ENCODE measurements around the gene ADTRP. TPM values are rescaled to one million over a fixed set of nuclear protein-coding genes. Genes with fewer than 3 reads are reported as not detected.

ADTRP gene
- total RNA-seq, 3 donors from 2014 or later (not counting 1 experiment from before 2014, with no cell fraction given), result 1.1 to 1.5 TPM; not detected in 1

- WGBS (ENCODE audit: insufficient coverage), result 94% methylated on average over 3 of the region's 3 CpGs
- no peak overlapping the region for H3K4me3 ChIP-seq (ENCODE audit: low read length)
- intact Hi-C loops (cut with micrococcal nuclease), result no loop called here
- Mint-ChIP-seq H3K9me3 (no peaks in the 10 kb centered on the region), H3K4me1 (peaks cover 0 to 3% of the 10 kb centered on the region in 2 donors), H3K27ac (no peak overlapping the region), H3K4me3 (no peak overlapping the region), H3K27me3 (ENCODE audit: low read depth in 2 of 2) (peaks cover 28 to 55% of the 10 kb centered on the region in 2 donors), H3K36me3 (no peaks in the 10 kb centered on the region)
- ATAC-seq (no peak), DNase-seq (no peak)
- TF ChIP-seq CTCF (IDR thresholded peaks at IDR 0.05), result no peak
- no peaks in the 10 kb centered on the region for H3K36me3 ChIP-seq (ENCODE audit: control insufficient read depth, insufficient read depth, low read length)
- peaks cover 10% of the 10 kb centered on the region for H3K4me1 ChIP-seq (ENCODE audit: control insufficient read depth, insufficient read depth, low read length)
- H3K9me3 ChIP-seq (ENCODE audit: control insufficient read depth, insufficient read depth, low read length), result no peaks in the 10 kb centered on the region
- H3K27me3 ChIP-seq (ENCODE audit: control insufficient read depth, insufficient read depth, low read length), result no peaks in the 10 kb centered on the region
- H3K27ac ChIP-seq (ENCODE audit: low read length), result peak overlapping the region; percentile 44
These were observed 47.2 kb downstream of the ADTRP start for GRCh38 chr6:11731423-11731822.

GRCh38 chr6:11730641-11731040 is 48.0 kb downstream of the ADTRP start:
- intact Hi-C loops (cut with micrococcal nuclease), result no loop called here
- Histone ChIP-seq H3K36me3 (ENCODE audit: control insufficient read depth, insufficient read depth, low read length) (no peaks in the 10 kb centered on the region), H3K4me1 (ENCODE audit: control insufficient read depth, insufficient read depth, low read length) (peaks cover 10% of the 10 kb centered on the region), H3K27ac (ENCODE audit: low read length) (no peak overlapping the region), H3K27me3 (ENCODE audit: control insufficient read depth, insufficient read depth, low read length) (no peaks in the 10 kb centered on the region), H3K9me3 (ENCODE audit: control insufficient read depth, insufficient read depth, low read length) (no peaks in the 10 kb centered on the region), H3K4me3 (ENCODE audit: low read length) (no peak overlapping the region)
- no peak overlapping the region for H3K4me3 Mint-ChIP-seq
- peaks cover 25 to 61% of the 10 kb centered on the region in 2 donors for H3K27me3 Mint-ChIP-seq (ENCODE audit: low read depth in 2 of 2)
- peaks cover 0 to 3% of the 10 kb centered on the region in 2 donors for H3K4me1 Mint-ChIP-seq
- TF ChIP-seq CTCF (IDR thresholded peaks at IDR 0.05), result no peak
- 34% methylated on average over 2 of the region's 2 CpGs for WGBS (ENCODE audit: insufficient coverage)
- ATAC-seq, result no peak
- no peak overlapping the region for H3K27ac Mint-ChIP-seq
- DNase-seq, result peak in 1 of 2 donors; percentile 20
- no peaks in the 10 kb centered on the region for H3K36me3 Mint-ChIP-seq
- H3K9me3 Mint-ChIP-seq, result no peaks in the 10 kb centered on the region

GRCh38 chr6:11729076-11729475 is 49.5 kb downstream of the ADTRP start:
- ATAC-seq, result no peak
- no peak for TF ChIP-seq CTCF (IDR thresholded peaks at IDR 0.05)
- Histone ChIP-seq H3K4me3 (ENCODE audit: low read length) (no peak overlapping the region), H3K27ac (ENCODE audit: low read length) (no peak overlapping the region), H3K4me1 (ENCODE audit: control insufficient read depth, insufficient read depth, low read length) (peaks cover 10% of the 10 kb centered on the region), H3K36me3 (ENCODE audit: control insufficient read depth, insufficient read depth, low read length) (no peaks in the 10 kb centered on the region), H3K9me3 (ENCODE audit: control insufficient read depth, insufficient read depth, low read length) (no peaks in the 10 kb centered on the region), H3K27me3 (ENCODE audit: control insufficient read depth, insufficient read depth, low read length) (no peaks in the 10 kb centered on the region)
- H3K27me3 Mint-ChIP-seq (ENCODE audit: low read depth in 2 of 2), result peaks cover 25 to 54% of the 10 kb centered on the region in 2 donors
- no peaks in the 10 kb centered on the region for H3K36me3 Mint-ChIP-seq
- H3K9me3 Mint-ChIP-seq, result no peaks in the 10 kb centered on the region
- peak in 1 of 2 donors; percentile 66 for DNase-seq
- intact Hi-C loops (cut with micrococcal nuclease), result no loop called here
- no peak overlapping the region for H3K4me3 Mint-ChIP-seq
- WGBS (ENCODE audit: insufficient coverage), result 28% methylated on average over 8 of the region's 8 CpGs
- peaks cover 0 to 3% of the 10 kb centered on the region in 2 donors for H3K4me1 Mint-ChIP-seq
- H3K27ac Mint-ChIP-seq, result no peak overlapping the region
